H54 (cell line): ENCODE measurements around the gene ZNF831.

Source experiments
- DNase-seq: peaks from one replicate; pipeline ENCODE4 v3.0.0; 2011; ENCODE audit warnings: low spot score, mixed read lengths; ENCODE audit not compliant: insufficient read length
- FAIRE-seq: peaks from 3 replicates; lab custom pipeline; 2011; peaks lifted over from hg19 to GRCh38; lab: Jason Lieb, UNC
- POLR2A ChIP-seq: IDR thresholded peaks from 2 replicates; pipeline ENCODE4 v1.6.1; 2011; ENCODE audit warnings: low read depth, mild to moderate bottlenecking, low read length

The ZNF831 gene

DNA sequence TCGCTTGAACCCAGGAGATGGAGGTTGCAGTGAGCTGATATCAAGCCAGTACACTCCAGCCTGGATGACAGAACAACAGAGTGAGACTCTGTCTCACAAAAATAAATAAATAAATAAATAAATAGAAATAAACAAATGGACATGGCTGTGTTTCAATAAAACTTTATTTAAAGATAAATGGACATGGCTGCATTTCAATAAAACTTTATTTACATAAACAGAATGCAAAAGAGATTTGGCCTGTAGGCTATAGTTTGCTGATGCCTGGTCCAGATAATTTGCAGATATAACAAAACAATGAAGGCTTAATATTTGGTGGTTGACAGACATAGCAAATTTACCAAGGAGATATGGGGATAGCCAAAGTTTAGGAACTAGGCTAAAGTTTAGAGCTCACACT, 66.8 kb downstream of the ZNF831 start:
- FAIRE-seq = no peak
- no peak for TF ChIP-seq POLR2A
- DNase-seq = no peak

GRCh38 chr20:59231124-59231804, 67.6 kb downstream of the ZNF831 start:
- FAIRE-seq = no peak
- no peak for TF ChIP-seq POLR2A

GRCh38 chr20:59232618-59233017, 69.0 kb downstream of the ZNF831 start:
- FAIRE-seq = no peak
- no peak for DNase-seq
- TF ChIP-seq POLR2A = no peak

More at GRCh38 chr20:59231124-59231804, 67.6 kb downstream of the ZNF831 start:
- DNase-seq = no peak

GRCh38 chr20:59235226-59235625, 71.6 kb downstream of the ZNF831 start:
- TF ChIP-seq POLR2A = no peak
- no peak for FAIRE-seq
- no peak for DNase-seq

DNA sequence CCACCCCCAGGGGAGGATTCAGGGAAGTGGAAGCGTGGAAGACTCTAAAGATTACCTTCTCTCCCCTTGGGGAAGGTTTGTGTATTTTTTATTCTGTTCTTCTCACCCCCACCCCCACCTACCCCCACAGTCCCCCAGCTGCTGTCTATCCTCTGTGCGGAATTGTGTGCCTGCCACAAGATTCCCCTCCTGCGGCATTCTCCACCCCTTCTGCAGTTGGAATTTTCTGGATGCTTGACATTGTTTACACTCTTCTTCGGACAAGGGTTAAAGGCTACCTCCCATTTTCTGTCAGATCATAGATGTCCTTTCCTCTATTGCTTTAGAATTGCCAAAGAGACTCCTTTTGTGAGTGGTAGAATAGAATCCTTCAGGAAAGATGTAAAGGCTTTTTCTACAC, 76.4 kb downstream of the ZNF831 start:
- DNase-seq (no peak), FAIRE-seq (no peak)
- no peak for TF ChIP-seq POLR2A

DNA sequence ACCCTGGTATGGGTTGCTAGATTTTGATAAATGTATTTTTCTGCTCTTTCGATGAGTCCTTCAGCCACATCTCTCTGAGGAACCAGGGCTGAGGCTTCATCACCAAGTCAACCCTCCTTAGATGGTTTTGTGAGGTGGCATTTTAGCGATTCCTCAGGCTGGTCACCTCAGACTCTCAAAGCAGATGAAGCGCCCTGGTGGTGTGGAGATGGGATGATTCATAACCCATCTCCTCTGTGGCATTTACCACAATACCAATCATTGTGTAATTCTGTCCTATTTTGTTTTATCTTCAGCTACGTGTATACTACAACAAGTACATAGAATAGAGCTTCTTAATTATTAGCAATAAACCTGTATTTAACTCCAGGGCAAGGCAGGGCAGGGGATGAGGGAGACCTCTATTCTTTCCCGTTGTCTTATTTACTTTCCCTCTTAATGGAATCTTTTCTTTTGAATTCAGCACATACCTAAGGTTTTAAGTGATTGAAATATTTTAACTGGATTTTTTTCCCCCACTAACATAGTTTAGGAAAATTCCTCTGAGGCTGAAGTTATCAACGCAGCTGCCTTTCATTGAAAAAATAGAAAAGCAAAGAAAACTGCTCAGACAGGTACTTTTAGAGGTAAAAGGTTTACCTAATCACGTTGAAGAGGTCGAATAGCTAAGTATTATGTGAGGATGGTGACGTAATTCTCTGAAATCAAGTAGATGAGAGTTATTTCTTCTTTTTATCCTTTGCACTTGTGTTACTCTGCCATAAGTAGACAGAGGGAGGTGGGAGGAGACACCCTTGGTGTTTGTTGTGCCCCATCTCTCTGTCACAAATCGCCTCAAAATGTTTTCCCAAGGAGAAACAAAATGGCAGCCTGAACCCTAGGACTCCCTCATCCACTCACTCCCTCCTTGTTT, 79.3 kb downstream of the ZNF831 start:
- no peak for DNase-seq
- no peak for FAIRE-seq
- no peak for TF ChIP-seq POLR2A

GRCh38 chr20:59246691-59247400, 83.2 kb downstream of the ZNF831 start:
- DNase-seq (no peak), FAIRE-seq (no peak)
- no peak for TF ChIP-seq POLR2A

GRCh38 chr20:59247731-59248684, 84.4 kb downstream of the ZNF831 start:
- FAIRE-seq (no peak), DNase-seq (no peak)

DNA sequence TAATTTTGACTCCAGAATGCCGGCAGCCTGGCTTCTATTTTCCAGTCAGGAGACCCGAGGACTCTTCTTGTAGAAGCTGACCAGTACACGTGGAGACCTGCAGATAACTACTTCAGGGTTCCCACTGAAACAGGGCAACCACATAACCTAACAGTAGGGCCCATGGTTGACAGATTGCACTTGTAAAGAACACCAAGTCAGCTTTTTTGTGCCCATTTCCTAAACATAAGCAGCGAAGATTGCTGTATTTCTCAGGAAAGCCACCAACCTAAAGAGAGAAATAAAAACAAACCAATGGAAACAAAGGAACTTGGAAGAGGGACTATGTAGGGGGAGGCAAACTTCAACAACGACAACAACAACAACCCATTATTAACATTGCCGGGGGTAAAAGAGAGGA, 86.7 kb downstream of the ZNF831 start:
- FAIRE-seq = no peak

More at GRCh38 chr20:59247731-59248684, 84.4 kb downstream of the ZNF831 start:
- no peak for TF ChIP-seq POLR2A

GRCh38 chr20:59253325-59253724, 89.7 kb downstream of the ZNF831 start:
- FAIRE-seq (no peak), DNase-seq (no peak)
- TF ChIP-seq POLR2A = no peak

More for the DNA sequence above, 86.7 kb downstream of the ZNF831 start:
- TF ChIP-seq POLR2A = no peak
- no peak for DNase-seq

- DNase-seq (no peak), FAIRE-seq (no peak)
- no peak for TF ChIP-seq POLR2A
Observed at GRCh38 chr20:59253779-59254319, 90.2 kb downstream of the ZNF831 start.

DNA sequence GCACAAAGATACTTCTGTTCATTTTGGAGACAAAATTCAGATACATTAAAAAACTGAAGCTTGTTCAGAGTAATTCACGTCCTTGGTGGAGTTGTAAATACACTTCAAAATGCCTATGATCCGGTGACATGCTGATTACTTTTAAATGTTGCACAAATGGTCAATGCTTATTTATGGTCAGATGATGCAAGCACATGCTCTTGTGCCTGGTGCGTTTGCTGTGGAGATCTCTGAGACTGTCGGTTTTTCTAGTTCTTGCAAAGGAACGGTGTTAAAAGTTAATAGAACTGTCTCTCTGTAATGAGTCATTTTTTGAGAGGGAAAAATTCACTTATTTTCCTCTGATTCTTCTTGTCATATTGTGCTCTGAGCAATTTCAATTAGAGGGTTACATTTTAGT, 91.6 kb downstream of the ZNF831 start:
- no peak for FAIRE-seq
- DNase-seq = no peak
- no peak for TF ChIP-seq POLR2A
